Measurements from ENCODE around the gene LGR6.

LGR6 gene

GRCh38 chr1:202329891-202330290 lies 136.3 kb downstream of the LGR6 start:
- TF ChIP-seq PATZ1 (CRISPR knock-in tag; IDR thresholded peaks at IDR 0.05; ENCODE audit: borderline replicate concordance) (no peak), ZNF565 (CRISPR knock-in tag; conservative IDR thresholded peaks at IDR 0.05; ENCODE audit: low read depth) (no peak), OSR1 (CRISPR knock-in tag; IDR thresholded peaks at IDR 0.05) (no peak)
- ATAC-seq, result peak; percentile 38; the same call in 1 of the 3 replicates

- TF ChIP-seq POU6F1 (CRISPR knock-in tag; IDR thresholded peaks at IDR 0.05; ENCODE audit: borderline replicate concordance, low read depth), result no peak
- TF ChIP-seq CSRNP3 (CRISPR knock-in tag; IDR thresholded peaks at IDR 0.05), result no peak
- TF ChIP-seq ZNF70 (CRISPR knock-in tag; IDR thresholded peaks at IDR 0.05), result no peak
- TF ChIP-seq OSR1 (CRISPR knock-in tag; IDR thresholded peaks at IDR 0.05), result no peak
- no peak for TF ChIP-seq CREB5 (CRISPR knock-in tag; IDR thresholded peaks at IDR 0.05; ENCODE audit: low read depth)
- no peak for TF ChIP-seq SNAI2 (CRISPR knock-in tag; IDR thresholded peaks at IDR 0.05)
- TF ChIP-seq PATZ1 (CRISPR knock-in tag; IDR thresholded peaks at IDR 0.05; ENCODE audit: borderline replicate concordance), result no peak
- no peak for TF ChIP-seq ZC3H10 (CRISPR knock-in tag; IDR thresholded peaks at IDR 0.05)
- no peak for TF ChIP-seq TOX (CRISPR knock-in tag; IDR thresholded peaks at IDR 0.05; ENCODE audit: borderline replicate concordance)
- no peak for TF ChIP-seq ARNTL (CRISPR knock-in tag; IDR thresholded peaks at IDR 0.05; ENCODE audit: borderline replicate concordance, low read depth)
- no peak for TF ChIP-seq ZNF8 (CRISPR knock-in tag; IDR thresholded peaks at IDR 0.05)
- no peak for TF ChIP-seq TSHZ2 (CRISPR knock-in tag; IDR thresholded peaks at IDR 0.05)
- no peak for TF ChIP-seq ESRRG (CRISPR knock-in tag; IDR thresholded peaks at IDR 0.05)
- TF ChIP-seq GLIS3 (CRISPR knock-in tag; IDR thresholded peaks at IDR 0.05), result no peak
- TF ChIP-seq RARB (CRISPR knock-in tag; IDR thresholded peaks at IDR 0.05), result no peak
- TF ChIP-seq PPARA (CRISPR knock-in tag; IDR thresholded peaks at IDR 0.05; ENCODE audit: borderline replicate concordance), result no peak
- no peak for TF ChIP-seq TCF4 (CRISPR knock-in tag; IDR thresholded peaks at IDR 0.05; ENCODE audit: borderline replicate concordance)
- no peak for TF ChIP-seq ISL1 (CRISPR knock-in tag; IDR thresholded peaks at IDR 0.05)
- no peak for TF ChIP-seq BACH2 (CRISPR knock-in tag; IDR thresholded peaks at IDR 0.05; ENCODE audit: borderline replicate concordance)
- ATAC-seq, result no peak
Measured at GRCh38 chr1:202333861-202334260, 140.3 kb downstream of the LGR6 start.
